Measurements from ENCODE around the gene RNF220. TPM values are rescaled to one million over a fixed set of nuclear protein-coding genes. Genes with fewer than 3 reads are reported as not detected.

Gene RNF220
- total and polyA plus RNA-seq, 9 of the 15 experiments (the other 6 are each of a cell fraction or from before 2014, with no cell fraction given) = 5.1 to 117 (median 66.9) TPM

GRCh38 chr1:44483089-44483874, 78.2 kb downstream of the RNF220 start (continued):
- 0 out of 2 replicates have a peak, but pooled peaks have one; percentile 13 for TF ChIP-seq TEAD4 (IDR thresholded peaks at IDR 0.05; ENCODE audit: low read length)
- TF ChIP-seq TEAD4 (CRISPR knock-in tag; IDR thresholded peaks at IDR 0.05; ENCODE audit: borderline replicate concordance) = no peak
- TF ChIP-seq RBM25 (IDR thresholded peaks at IDR 0.05; ENCODE audit: low read depth, low read length, severe bottlenecking) = no peak
- TF ChIP-seq LEF1 (IDR thresholded peaks at IDR 0.05) = no peak
- TF ChIP-seq TAL1 (IDR thresholded peaks at IDR 0.05) = peak; percentile 49
- no peak for TF ChIP-seq ASH1L (IDR thresholded peaks at IDR 0.05; ENCODE audit: borderline replicate concordance, low read depth, partially characterized antibody)
- no peak for TF ChIP-seq RBM34 (IDR thresholded peaks at IDR 0.05; ENCODE audit: borderline replicate concordance, insufficient read depth, low read length)
- no peak for TF ChIP-seq PML (IDR thresholded peaks at IDR 0.05; ENCODE audit: low read length)
- no peak for TF ChIP-seq IFI16 (CRISPR knock-in tag; IDR thresholded peaks at IDR 0.05)
- TF ChIP-seq YY1 (IDR thresholded peaks at IDR 0.05; ENCODE audit: borderline replicate concordance in 1 of 3, control insufficient read depth in 1 of 3, extremely low read depth in 1 of 3, insufficient read depth in 3 of 3, insufficient read length in 1 of 3, insufficient replicate concordance in 2 of 3, low read depth in 1 of 3, low read length in 2 of 3) = no peak
- TF ChIP-seq IRF9 (tag; IDR thresholded peaks at IDR 0.05) = no peak
- no peak for TF ChIP-seq CREM (IDR thresholded peaks at IDR 0.05; ENCODE audit: low read depth)
- no peak for TF ChIP-seq ZNF239 (CRISPR knock-in tag; IDR thresholded peaks at IDR 0.05)
- TF ChIP-seq CBFA2T2 (conservative IDR thresholded peaks at IDR 0.05) = peak; percentile 28; the same call in 1 of the 2 replicates
- no peak for TF ChIP-seq ETV5 (CRISPR knock-in tag; IDR thresholded peaks at IDR 0.05; ENCODE audit: low read depth)
- TF ChIP-seq CBFA2T3 (IDR thresholded peaks at IDR 0.05) = peak; percentile 50

Measured in K562 (cell line).